Adrenal gland (tissue), 12 donors: ENCODE measurements around the gene LARP1. TPM values are rescaled to one million over a fixed set of nuclear protein-coding genes. Genes with fewer than 3 reads are reported as not detected.

Source experiments
- DNase-seq, 7 donors: peaks; one replicate each; pipeline ENCODE4 v3.0.0-alpha.2; 2019 to 2020
- H3K27ac ChIP-seq, 5 donors: fragments of 200-600 bp; sonication (generic) in 4 of 5; 1 replicate in 3 of 5; 2 replicates in 2 of 5; pipeline versions ENCODE4 v1.5.1 to v1.8.0; 2016 to 2020; ENCODE audit warnings: mild to moderate bottlenecking in 1 of 5
- H3K27me3 ChIP-seq: fragments of 200-600 bp; 2 replicates; pipeline ENCODE4 v1.8.0; 2021
- H3K36me3 ChIP-seq, 2 donors: fragments of 200-600 bp; replicated peaks in 1 of 2; 1 replicate in 1 of 2; 2 replicates in 1 of 2; pipeline versions ENCODE4 v1.5.1 to v1.8.0; 2018 to 2022
- H3K4me1 ChIP-seq, 2 donors: fragments of 200-600 bp; replicated peaks in 1 of 2; 1 replicate in 1 of 2; 2 replicates in 1 of 2; pipeline versions ENCODE4 v1.5.1 to v1.8.0; 2018 to 2021
- H3K4me3 ChIP-seq, 4 donors: fragments of 200-600 bp; sonication (generic) in 3 of 4; one replicate each; pipeline ENCODE4 v1.5.1; 2016 to 2018
- H3K9me3 ChIP-seq, 3 donors: fragments of 200-600 bp; sonication (generic) in 1 of 3; replicated peaks in 1 of 3; 1 replicate in 2 of 3; 2 replicates in 1 of 3; pipeline versions ENCODE4 v1.5.1 to v1.8.0; 2016 to 2021
- CTCF ChIP-seq, 6 experiments: fragments of 450-650 bp in 4 of 6; fragments of 200-600 bp in 2 of 6; sonication (generic) in 1 of 6; IDR thresholded peaks; 1 replicate in 5 of 6; 2 replicates in 1 of 6; pipeline versions ENCODE4 v1.5.1 to v1.8.0; 2016 to 2021; ENCODE audit warnings: antibody characterized with exemption in 6 of 6, mild to moderate bottlenecking in 2 of 6, moderate library complexity in 1 of 6
- POLR2A ChIP-seq, 2 donors: fragments of 450-650 bp; IDR thresholded peaks; one replicate each; pipeline ENCODE4 v1.6.1; 2017; ENCODE audit warnings: antibody characterized with exemption in 2 of 2, mild to moderate bottlenecking in 2 of 2, moderate library complexity in 1 of 2
- WGBS, 4 donors: extraction: QIAGEN DNeasy Blood & Tissue Kit in 2 of 4; methylation state at CpG; one replicate each; pipeline versions ENCODE4 v1.1.5 to v1.1.7; 2013 to 2017; 5-methylcytosine and 5-hydroxymethylcytosine counted together
- intact Hi-C, 2 donors: fragments of 100-400 bp; cut with DNase I; formaldehyde crosslinking; loops; one replicate each; pipeline versions ENCODE4 v1.14.1 to v1.15.0; 2022 to 2023
- polyA plus RNA-seq, 3 donors: library from polyadenylated mRNA; stranded (reverse); fragments of 200-250 nt in 2 of 3; fragments of 350-450 nt in 1 of 3; fragmentation: Illumina TruSeq in 1 of 3; extraction: RNeasy Lipid Tissue Mini Kit (QIAGEN cat#74804) in 1 of 3; gene quantifications; one replicate each; pipeline ENCODE4 v1.2.3, GENCODE V29; 2013 to 2014
- total RNA-seq, 9 donors: library from RNA; depleted of rRNA in 4 of 9; stranded (reverse); fragments of >200 nt in 4 of 9; fragments of 120-200 nt in 1 of 9; fragmentation: NEBNext Ultra II Directional in 1 of 9; extraction: Animal tissue kit (Norgen Biotek cat#: 25700) in 1 of 9; gene quantifications; one replicate each; pipeline versions ENCODE4 v1.1.0 to v1.2.4, GENCODE V29; 2013 to 2023
- donor health status: healthy with polysubstance abuse.
- donor health status: Bipolar disorder and iron deficiency.
- donor health status: DM: yes; HTN: yes; CAD: no.
- donor health status: DM: no; HTN: no; CAD: no.
- donor health status: DM: no; HTN: no; CAD: no.
- donor health status: DM: yes; HTN: yes; CAD: no.

Gene LARP1
- total and polyA plus RNA-seq, 12 donors = 30.5 to 209 (median 126) TPM

- Histone ChIP-seq H3K27me3 (no peaks in the 10 kb centered on the region), H3K9me3 (no peaks in the 10 kb centered on the region), H3K27ac (peak overlapping the region; percentile 90 to 100 (median 99)), H3K4me1 (peaks cover 28 to 43% of the 10 kb centered on the region in 2 donors), H3K4me3 (peak overlapping the region; percentile 7 to 88 (median 52)), H3K36me3 (no peaks in the 10 kb centered on the region)
- intact Hi-C loops = no loop called here
- TF ChIP-seq CTCF (IDR thresholded peaks at IDR 0.05) (peak in 2 of 6 experiments; percentile 14 to 15), POLR2A (IDR thresholded peaks at IDR 0.05) (peak in 1 of 2 donors; percentile 87)
- 0% methylated on average over 10 to 59 of the region's 59 CpGs for WGBS, 4 donors
- DNase-seq = peak; percentile 95 to 98 (median 98)
Measured at GRCh38 chr5:154857530-154858296, 102.5 kb downstream of the LARP1 start.

- H3K4me1 ChIP-seq = peaks cover 28 to 44% of the 10 kb centered on the region in 2 donors
- peak within 1 kb of the TSS; percentile 90 to 100 (median 99) for H3K27ac ChIP-seq
- H3K9me3 ChIP-seq = no peaks in the 10 kb centered on the region
- H3K27me3 ChIP-seq = no peaks in the 10 kb centered on the region
- 0 to 1% (median 0%) methylated on average over 21 to 65 of the region's 65 CpGs for WGBS, 4 donors
- H3K4me3 ChIP-seq = peak within 1 kb of the TSS in 3 of 4 donors; percentile 27 to 88 (median 81)
- intact Hi-C loops = no loop called here
- no peaks in the 10 kb centered on the region for H3K36me3 ChIP-seq
- TF ChIP-seq CTCF (IDR thresholded peaks at IDR 0.05) = no peak
- peak; percentile 96 to 100 for TF ChIP-seq POLR2A (IDR thresholded peaks at IDR 0.05)
- DNase-seq = peak; percentile 97 to 99 (median 99)
Measured at GRCh38 chr5:154858297-154858971, 103.3 kb downstream of the LARP1 start, which contains the start of gene CNOT8. Gene CNOT8, plus strand, starts transcription at chr5:154858627. Its CDS starts 4,652 bp downstream, at chr5:154863279.

- Histone ChIP-seq H3K36me3 (peaks cover 0 to under 1% of the 10 kb centered on the region in 2 donors), H3K27me3 (no peaks in the 10 kb centered on the region), H3K9me3 (no peaks in the 10 kb centered on the region), H3K4me3 (peak overlapping the region in 3 of 4 donors; percentile 27 to 88 (median 81)), H3K4me1 (peaks cover 28 to 44% of the 10 kb centered on the region in 2 donors), H3K27ac (peak overlapping the region; percentile 90 to 100 (median 99))
- TF ChIP-seq POLR2A (IDR thresholded peaks at IDR 0.05) = peak in 1 of 2 donors; percentile 16
- TF ChIP-seq CTCF (IDR thresholded peaks at IDR 0.05) = no peak
- 1% methylated on average over 26 of the region's 26 CpGs for WGBS, 4 donors
- intact Hi-C loops = no loop called here
- peak in 1 of 7 donors; percentile 52 for DNase-seq
Measured at GRCh38 chr5:154858972-154859871, 104.0 kb downstream of the LARP1 start.
